ENCODE measurements around the gene TSFM.

Gene TSFM

DNA sequence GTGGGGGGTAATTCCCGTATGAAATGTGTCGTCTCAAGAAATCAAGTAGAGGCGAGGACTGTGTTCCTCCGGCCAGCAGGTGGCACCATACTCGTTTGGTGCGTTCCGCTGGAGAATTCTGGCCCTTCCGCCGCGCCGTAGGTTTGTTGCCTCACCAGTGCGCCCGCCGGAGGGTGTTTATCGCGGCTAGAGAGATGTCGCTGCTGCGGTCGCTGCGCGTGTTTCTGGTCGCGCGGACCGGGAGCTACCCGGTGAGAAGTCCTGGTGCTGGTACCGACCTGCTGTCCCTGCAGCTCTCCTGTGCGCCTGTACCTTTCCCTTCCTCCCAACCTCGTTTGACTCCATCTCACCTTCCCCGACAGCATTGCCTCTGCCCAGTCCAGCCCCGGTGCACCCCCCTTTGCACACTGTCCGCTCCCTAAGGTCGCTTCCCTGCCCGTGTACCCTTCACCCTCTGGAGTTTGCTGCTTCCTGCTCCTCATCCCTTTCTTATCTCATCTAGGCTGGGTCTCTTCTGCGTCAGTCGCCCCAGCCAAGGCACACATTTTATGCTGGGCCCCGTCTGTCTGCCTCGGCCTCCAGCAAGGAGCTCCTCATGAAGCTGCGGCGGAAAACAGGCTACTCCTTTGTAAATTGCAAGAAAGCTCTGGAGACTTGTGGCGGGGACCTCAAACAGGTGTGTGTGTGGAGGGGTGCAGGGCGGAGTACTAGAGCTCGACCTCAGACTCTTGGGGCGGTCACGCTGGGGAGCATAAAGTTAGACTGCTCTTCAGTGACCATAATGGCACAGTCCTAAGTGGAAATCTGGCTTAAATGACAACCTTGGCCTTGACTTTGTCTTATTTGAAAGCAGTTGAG, at the start of gene TSFM:
TSS of gene TSFM (plus strand) at position 180 of the 858 bp plus-strand sequence. CDS start at position 195, 15 bp downstream.
- DNase-seq, result peak; percentile 73

GRCh38 chr12:57733928-57734327, 48.7 kb upstream of the TSFM start:
- no peak for DNase-seq

DNA sequence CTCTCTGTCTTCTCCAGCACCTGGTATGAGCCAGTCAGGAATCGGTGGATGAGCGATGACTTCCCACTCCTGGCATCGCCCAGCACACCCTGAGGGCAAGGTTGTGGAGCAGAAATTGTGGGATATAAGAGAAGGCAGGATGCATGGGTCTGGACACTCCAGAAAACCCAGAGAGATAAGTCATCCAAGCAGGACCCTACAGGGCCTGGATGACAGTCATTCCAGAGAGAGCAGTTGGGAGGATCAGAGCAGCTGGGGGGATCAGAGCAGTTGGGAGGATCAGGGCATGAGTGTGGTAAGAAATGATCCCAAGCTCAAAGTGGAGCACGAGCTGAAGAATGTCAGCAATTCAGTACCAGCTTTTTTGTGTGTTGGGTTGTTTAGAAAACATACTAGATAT, 48.0 kb upstream of the TSFM start:
- no peak for DNase-seq

- DNase-seq, result no peak
These were observed 47.3 kb upstream of the TSFM start for GRCh38 chr12:57735198-57735855.

DNA sequence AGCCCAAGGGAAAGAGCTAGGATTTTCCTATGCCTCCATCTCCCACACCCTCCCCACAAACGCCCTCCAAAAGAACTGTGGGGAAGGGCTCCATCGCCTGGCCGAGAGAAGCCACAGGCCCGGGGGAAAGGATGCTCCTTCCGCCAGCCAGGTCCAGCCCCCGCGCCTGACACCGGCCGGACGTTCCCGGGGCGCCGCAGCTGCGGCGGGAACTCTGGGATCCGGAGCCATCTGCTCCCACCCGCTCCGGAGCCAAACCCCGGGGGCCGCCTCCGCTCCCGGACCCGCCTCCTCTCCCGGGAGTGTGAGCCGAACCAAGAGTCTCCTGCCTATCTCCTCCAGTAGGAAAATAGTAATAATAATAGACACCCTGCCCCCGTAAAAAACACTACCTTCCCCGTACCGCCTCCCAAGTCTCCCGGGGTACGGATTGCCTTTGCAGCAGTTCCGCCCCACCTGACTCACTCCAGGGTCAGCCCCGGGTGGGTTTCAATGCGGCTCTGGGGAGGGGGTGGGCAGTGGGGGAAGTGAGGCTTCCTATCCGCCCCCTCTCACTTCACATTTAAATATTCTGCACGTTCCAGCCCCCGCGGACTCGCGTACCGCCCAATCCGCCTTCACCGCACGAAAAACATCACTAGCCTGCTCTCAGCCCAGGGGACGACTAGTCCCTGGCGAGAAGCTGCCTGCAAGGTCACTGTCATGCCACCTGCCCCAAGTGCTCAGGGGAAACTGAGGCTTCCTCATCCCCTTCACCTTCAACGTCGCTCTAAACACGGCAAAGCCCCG, 46.4 kb upstream of the TSFM start:
- no peak for DNase-seq

DNA sequence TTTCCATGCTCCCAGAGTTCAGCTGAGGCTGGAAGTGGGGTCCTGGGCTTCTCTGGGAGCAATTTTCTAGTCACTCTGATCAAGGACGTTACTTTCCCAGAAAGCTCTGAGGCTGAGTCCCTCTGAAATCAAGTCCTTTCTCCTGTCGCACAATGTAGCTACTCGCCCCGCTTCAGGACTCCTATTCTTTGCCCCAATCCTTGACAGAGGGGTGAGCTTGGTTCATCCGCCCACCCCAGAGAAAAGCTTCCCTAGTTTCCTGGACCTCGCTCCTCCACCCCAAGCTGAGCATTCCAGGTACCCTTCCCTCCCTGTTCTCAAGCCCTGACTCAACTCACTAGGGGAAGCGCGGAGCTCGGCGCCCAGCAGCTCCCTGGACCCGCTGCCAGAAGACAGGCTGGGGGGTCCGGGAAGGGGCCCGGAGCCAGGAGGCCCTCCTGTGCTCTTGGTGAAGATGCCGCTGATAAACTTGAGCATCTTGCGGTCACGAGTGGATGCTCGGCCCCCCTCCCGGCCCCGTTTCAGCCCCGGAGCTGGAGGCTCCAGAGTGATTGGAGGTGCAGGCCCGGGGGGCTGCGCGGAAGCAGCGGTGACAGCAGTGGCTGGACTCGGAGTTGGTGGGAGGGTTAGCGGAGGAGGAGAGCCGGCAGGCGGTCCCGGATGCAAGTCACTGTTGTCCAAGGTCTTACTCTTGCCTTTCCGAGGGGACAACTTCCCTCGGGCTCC, 45.7 kb upstream of the TSFM start:
- DNase-seq, result no peak

GRCh38 chr12:57737467-57738460, 44.8 kb upstream of the TSFM start:
- DNase-seq, result no peak

DNA sequence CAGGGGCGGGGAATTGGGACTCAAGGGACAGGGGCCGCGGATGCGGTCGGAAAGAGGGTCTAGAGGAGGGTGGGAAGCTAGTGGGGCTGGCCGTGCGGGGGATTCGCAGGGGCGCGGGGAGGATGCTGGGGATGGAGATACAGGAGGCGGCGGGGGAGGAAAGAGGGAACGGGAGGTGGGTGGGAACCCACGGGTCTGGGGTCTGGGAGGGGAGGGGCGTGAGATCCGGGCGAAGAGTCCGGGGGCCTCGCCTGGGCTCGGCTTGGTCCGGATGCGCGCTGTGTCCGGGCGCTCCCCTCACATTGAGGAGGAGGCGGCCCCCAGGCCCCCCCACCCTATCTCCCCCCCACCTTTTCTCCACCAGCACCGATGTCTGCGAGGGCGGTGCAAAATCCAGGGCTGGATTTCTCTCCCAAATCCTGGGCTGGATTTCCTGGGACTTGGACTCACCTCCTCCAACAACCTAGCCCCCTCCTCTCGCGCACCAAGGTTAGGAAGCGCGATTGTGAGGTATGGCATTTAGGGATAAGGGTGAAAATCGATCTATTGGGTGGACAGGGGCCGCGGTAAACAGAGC, 43.8 kb upstream of the TSFM start, which contains the start of gene AGAP2:
TSS of gene AGAP2 (minus strand) at position 82 of the 577 bp plus-strand sequence. CDS start 496 bp downstream, outside the sequence.
- no peak for DNase-seq

DNA sequence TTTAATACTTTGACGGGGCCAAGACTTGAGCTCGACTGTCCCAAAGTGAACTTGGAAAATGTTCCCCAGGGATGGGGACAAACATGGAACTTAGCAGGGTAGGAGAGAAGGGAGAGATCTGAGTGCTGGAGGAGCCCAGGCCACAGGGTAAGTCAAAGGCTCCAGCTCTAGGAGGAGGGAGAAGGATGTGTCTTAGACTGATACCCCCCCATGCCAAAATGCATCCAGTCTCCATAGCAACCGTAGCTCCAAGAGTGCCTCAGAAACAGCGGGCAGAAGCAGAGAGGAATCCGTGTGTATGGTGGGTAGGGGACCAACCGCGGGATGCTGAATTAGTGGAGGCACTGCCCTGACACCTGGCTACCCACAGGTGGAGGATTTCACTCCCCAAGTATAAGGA, 43.2 kb upstream of the TSFM start:
- no peak for DNase-seq

GRCh38 chr12:57739914-57740538, 42.6 kb upstream of the TSFM start:
- DNase-seq, result no peak

DNA sequence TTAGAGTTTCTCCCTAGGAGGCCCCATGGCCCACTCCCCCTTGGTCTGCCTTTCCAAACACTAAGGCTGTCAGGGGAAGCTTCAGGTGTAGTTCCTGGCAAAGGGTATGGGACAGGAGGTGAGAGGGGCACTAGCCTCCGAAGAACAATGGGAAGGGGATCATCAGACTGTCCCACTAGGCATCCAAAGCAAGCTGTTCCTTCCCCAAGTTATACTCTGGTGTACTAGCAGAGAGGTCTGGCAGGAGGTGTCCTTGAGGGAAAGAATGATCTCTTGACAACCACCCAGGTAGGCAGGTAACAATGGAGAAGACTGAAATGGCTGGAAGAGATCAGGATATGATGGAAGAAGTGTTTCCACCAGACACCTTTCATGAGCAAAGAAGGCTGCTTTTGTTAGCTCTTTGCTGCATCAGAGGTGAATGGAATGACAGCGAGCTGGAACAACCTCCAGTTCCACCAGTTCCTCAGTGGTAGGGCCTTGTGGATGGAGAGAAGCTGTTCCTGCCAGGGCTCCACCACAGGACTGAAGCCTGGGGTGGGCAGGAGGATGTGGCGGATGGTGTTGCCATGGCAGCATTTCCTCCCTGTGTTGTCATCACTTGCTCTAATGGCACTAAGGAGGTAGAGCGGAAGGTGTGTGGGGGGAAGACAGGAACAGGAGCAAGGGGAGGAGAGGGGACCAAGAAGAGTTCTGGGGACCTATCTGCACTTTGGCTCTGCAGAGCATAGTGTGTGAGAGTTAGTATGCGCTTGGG, 41.8 kb upstream of the TSFM start:
- DNase-seq, result no peak

DNA sequence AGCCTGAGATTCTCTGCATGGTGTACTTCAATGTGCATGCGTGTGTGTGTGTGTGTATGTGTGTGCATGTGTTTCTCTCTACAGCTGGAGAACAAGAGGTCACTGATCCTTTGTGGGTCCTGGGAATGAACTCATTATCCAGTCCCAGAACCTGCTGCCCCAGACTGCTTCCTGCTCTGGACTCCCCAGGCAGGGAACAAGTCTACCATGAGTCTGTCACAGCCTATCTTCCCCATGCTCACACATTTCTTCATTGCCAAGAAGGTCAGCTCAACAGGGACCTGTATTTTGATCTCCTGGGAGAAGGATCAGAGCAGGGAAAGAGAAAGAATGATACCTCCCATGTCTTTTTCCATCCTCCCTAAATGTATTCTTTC, 41.2 kb upstream of the TSFM start:
- DNase-seq, result no peak

DNA sequence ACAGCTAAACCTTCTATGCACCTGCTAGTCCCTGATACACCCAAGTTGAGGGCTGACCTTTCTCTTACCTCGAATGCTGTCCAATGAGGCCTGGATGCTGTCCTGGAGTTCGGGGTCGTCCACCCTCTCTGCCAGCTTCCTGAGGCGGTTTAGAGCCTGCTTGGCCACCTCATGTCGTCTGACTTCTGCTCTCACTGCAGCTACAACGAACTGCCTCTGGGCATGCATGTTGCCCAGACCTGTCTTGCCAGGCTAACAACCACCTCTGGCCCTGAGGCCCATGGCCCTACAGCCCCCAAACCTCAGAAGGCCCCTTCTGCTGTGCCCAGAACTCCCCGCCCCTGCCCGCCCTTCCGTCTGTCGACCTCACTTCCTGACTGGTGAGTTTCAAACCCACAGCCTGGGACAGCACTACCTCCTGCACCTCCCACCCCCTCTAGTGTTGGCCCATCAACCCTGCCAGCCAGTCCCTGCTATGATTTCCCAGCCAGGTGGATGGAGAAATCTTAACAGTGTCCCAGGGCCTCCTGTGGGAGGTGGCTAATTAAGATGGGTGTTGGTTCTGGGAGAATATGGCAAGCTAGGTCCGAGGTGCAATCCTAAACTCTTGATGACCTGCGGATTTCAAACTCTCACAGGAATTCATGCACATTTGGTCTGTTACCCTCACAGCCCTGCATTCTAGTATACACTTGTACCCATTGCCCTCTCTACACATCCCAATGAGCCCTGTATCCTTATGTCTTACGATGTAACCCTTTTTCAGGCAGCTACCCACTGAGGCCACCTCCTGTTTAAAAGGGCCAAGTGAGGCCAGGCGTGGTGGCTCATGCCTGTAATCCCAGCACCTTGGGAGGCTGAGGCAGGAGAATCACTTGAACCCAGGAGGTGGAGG, 40.5 kb upstream of the TSFM start:
- no peak for DNase-seq

DNA sequence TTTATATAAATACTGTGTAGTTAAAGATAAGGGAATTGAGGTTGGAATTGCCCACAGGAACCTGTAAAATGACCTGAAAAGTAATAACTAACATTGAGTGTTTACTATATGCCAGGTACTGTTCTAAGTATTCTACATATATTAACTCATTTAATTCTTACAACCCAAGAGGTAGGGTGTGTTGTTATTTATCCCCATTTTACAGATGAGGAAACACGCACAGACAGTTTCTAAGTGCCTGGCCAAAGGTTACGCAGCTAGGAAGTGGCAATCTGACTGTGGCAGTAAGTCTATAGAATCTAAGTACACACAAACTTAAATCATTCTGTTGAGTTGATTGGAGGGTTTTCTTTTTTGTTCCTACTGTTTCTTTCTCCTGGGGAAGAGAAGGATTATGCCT, 38.8 kb upstream of the TSFM start:
- DNase-seq, result no peak

- DNase-seq, result no peak
These were observed 38.3 kb upstream of the TSFM start for GRCh38 chr12:57744194-57744776.

DNA sequence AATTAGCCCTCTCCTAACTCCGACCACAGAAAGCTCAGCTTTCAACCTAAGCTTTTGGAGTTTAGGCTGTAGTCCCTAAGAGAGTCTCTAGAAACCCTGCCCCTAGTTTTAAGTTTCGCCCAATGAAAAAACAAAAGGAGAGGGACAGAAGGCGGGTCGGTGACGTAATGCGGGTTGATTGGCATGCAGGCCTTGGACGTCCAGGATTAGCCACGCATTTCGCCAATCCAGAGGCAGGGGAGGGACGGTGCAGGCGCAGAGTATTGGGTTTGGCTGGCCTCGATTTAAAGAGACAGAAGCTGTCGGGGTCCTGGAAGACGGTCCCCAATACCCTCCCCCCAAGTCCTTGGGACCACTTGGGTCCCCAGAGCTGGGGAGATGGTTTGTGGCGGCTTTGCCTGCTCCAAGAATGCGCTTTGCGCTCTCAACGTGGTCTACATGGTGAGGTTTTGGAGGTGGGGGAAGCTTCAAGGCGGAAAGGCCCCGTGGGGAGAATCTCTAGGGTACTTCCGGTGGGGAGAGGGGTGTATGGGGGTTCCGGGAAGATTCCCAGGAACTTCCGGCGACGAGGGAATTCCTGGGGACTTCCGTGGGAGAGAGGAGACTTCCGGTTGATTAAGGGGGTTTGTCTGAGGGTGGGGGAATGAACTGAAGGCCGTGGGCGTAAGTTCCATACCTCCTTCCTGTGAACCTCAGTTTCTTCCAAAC, 37.7 kb upstream of the TSFM start, which contains the start of gene TSPAN31:
TSS of gene TSPAN31 (plus strand) at position 263 of the 708 bp plus-strand sequence. CDS start at position 379, 116 bp downstream.
- DNase-seq, result peak; percentile 90

DNA sequence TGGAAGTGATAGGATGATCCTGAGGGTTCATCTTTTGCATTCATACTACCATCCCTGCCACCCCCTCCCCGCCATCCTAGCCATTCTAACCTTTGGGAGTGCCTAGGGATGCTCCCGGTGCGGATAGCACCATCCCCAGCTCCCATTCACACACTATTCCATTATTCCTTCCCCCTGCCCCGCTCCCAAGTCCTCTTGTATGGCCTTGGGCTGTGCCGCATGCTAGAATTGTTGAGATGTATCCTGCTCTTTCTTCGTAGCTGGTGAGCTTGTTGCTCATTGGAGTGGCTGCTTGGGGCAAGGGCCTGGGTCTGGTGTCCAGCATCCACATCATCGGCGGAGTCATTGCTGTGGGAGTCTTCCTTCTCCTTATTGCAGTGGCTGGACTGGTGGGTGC, 37.1 kb upstream of the TSFM start:
- DNase-seq, result no peak

DNA sequence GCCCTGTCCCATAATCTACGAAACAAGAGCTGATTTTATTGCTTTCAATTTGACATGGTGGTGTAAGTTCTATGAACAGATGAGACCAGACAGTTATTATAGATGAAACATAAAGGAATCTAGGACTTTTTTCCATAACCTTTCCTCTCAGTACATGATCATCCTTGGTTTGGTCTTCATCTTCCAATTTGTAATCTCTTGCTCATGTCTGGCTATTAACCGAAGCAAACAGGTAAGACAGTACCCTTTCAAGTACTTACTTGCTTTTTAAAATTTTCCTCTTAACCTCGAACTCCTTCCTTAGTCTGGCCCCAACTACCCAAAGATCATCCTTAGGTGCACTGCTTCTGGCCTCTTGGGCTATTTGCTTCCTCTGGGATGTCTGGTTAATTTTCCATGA, 36.6 kb upstream of the TSFM start:
- no peak for DNase-seq
